Liver (tissue), 3 donors: ENCODE data around the gene LRRC30.

Source experiments
- FOXA2 ChIP-seq: IDR thresholded peaks from 2 replicates; pipeline ENCODE4 v1.6.1; 2016; ENCODE audit warnings: antibody characterized with exemption
- JUND ChIP-seq, 2 donors: IDR thresholded peaks; 2 replicates each; pipeline ENCODE4 v1.6.1; 2016; ENCODE audit warnings: antibody characterized with exemption in 2 of 2
- RXRA ChIP-seq, 2 donors: IDR thresholded peaks; 2 replicates each; pipeline ENCODE4 v1.6.1; 2017 to 2018; ENCODE audit warnings: antibody characterized with exemption in 2 of 2, mild to moderate bottlenecking in 1 of 2
- TAF1 ChIP-seq: conservative IDR thresholded peaks from 2 replicates; pipeline ENCODE4 v1.6.1; 2016; ENCODE audit warnings: antibody characterized with exemption, mild to moderate bottlenecking
- YY1 ChIP-seq: IDR thresholded peaks from 2 replicates; pipeline ENCODE4 v1.6.1; 2016; ENCODE audit warnings: antibody characterized with exemption, mild to moderate bottlenecking
- TF ChIP-seq, protein P1 (sequence below): fragments of 150-350 bp; IDR thresholded peaks from 2 replicates; pipeline ENCODE4 v1.5.1; 2017; ENCODE audit warnings: improper control_type of control experiment, low read depth, low read length; ENCODE audit not compliant: missing input control
- TF ChIP-seq, protein P2 (sequence below): IDR thresholded peaks from 2 replicates; pipeline ENCODE4 v1.6.1; 2016; ENCODE audit warnings: antibody characterized with exemption
- TF ChIP-seq, protein P3 (sequence below): IDR thresholded peaks from 2 replicates; pipeline ENCODE4 v1.6.1; 2016; ENCODE audit warnings: antibody characterized with exemption
- TF ChIP-seq, protein P4 (sequence below): IDR thresholded peaks from 2 replicates; pipeline ENCODE4 v1.6.1; 2016; ENCODE audit warnings: antibody characterized with exemption
- TF ChIP-seq, protein P5 (sequence below): IDR thresholded peaks from 2 replicates; pipeline ENCODE4 v1.6.1; 2016; ENCODE audit warnings: antibody characterized with exemption, mild to moderate bottlenecking
- donor health status: healthy.
- donor health status: healthy.

DNA sequence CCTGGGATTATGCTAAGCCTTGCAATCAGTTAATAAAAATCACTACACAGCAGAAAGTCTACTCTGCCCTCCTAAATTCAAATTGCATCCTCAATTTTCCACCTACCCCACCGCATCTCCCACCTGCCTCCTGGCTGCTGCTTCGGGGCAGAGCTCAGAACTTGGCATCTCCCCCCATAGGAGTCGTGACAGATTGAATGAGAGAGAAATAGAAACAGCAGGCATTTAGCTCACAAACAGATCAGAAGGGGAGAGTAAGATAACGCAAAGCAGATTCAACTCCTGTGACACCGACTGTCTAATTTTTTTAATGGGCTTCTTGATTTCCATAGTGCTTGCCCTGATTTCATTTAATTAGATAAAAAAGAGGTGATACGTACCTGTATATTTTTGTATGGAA is 24.7 kb upstream of the LRRC30 start:
- TF ChIP-seq, protein P1, sequence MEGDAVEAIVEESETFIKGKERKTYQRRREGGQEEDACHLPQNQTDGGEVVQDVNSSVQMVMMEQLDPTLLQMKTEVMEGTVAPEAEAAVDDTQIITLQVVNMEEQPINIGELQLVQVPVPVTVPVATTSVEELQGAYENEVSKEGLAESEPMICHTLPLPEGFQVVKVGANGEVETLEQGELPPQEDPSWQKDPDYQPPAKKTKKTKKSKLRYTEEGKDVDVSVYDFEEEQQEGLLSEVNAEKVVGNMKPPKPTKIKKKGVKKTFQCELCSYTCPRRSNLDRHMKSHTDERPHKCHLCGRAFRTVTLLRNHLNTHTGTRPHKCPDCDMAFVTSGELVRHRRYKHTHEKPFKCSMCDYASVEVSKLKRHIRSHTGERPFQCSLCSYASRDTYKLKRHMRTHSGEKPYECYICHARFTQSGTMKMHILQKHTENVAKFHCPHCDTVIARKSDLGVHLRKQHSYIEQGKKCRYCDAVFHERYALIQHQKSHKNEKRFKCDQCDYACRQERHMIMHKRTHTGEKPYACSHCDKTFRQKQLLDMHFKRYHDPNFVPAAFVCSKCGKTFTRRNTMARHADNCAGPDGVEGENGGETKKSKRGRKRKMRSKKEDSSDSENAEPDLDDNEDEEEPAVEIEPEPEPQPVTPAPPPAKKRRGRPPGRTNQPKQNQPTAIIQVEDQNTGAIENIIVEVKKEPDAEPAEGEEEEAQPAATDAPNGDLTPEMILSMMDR = no peak
- TF ChIP-seq JUND (IDR thresholded peaks at IDR 0.05) (no peak), RXRA (IDR thresholded peaks at IDR 0.05) (no peak), YY1 (no peak), FOXA2 (no peak), TAF1 (no peak)
- TF ChIP-seq, protein P2, sequence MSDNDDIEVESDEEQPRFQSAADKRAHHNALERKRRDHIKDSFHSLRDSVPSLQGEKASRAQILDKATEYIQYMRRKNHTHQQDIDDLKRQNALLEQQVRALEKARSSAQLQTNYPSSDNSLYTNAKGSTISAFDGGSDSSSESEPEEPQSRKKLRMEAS = no peak
- TF ChIP-seq, protein P3, sequence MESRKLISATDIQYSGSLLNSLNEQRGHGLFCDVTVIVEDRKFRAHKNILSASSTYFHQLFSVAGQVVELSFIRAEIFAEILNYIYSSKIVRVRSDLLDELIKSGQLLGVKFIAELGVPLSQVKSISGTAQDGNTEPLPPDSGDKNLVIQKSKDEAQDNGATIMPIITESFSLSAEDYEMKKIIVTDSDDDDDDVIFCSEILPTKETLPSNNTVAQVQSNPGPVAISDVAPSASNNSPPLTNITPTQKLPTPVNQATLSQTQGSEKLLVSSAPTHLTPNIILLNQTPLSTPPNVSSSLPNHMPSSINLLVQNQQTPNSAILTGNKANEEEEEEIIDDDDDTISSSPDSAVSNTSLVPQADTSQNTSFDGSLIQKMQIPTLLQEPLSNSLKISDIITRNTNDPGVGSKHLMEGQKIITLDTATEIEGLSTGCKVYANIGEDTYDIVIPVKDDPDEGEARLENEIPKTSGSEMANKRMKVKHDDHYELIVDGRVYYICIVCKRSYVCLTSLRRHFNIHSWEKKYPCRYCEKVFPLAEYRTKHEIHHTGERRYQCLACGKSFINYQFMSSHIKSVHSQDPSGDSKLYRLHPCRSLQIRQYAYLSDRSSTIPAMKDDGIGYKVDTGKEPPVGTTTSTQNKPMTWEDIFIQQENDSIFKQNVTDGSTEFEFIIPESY = no peak
- TF ChIP-seq, protein P4, sequence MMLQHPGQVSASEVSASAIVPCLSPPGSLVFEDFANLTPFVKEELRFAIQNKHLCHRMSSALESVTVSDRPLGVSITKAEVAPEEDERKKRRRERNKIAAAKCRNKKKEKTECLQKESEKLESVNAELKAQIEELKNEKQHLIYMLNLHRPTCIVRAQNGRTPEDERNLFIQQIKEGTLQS = no peak
- TF ChIP-seq, protein P5, sequence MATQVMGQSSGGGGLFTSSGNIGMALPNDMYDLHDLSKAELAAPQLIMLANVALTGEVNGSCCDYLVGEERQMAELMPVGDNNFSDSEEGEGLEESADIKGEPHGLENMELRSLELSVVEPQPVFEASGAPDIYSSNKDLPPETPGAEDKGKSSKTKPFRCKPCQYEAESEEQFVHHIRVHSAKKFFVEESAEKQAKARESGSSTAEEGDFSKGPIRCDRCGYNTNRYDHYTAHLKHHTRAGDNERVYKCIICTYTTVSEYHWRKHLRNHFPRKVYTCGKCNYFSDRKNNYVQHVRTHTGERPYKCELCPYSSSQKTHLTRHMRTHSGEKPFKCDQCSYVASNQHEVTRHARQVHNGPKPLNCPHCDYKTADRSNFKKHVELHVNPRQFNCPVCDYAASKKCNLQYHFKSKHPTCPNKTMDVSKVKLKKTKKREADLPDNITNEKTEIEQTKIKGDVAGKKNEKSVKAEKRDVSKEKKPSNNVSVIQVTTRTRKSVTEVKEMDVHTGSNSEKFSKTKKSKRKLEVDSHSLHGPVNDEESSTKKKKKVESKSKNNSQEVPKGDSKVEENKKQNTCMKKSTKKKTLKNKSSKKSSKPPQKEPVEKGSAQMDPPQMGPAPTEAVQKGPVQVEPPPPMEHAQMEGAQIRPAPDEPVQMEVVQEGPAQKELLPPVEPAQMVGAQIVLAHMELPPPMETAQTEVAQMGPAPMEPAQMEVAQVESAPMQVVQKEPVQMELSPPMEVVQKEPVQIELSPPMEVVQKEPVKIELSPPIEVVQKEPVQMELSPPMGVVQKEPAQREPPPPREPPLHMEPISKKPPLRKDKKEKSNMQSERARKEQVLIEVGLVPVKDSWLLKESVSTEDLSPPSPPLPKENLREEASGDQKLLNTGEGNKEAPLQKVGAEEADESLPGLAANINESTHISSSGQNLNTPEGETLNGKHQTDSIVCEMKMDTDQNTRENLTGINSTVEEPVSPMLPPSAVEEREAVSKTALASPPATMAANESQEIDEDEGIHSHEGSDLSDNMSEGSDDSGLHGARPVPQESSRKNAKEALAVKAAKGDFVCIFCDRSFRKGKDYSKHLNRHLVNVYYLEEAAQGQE = no peak
